Umbilical cord (tissue), 2 donors: ENCODE measurements around the gene GRK2. TPM values are rescaled to one million over a fixed set of nuclear protein-coding genes. Genes with fewer than 3 reads are reported as not detected.
A peak's percentile ranks its signal among the peaks of the same experiment; 100 is the strongest.

Experiments used
- DNase-seq: peaks from one replicate; pipeline ENCODE4 v3.0.0-alpha.2; 2015; ENCODE audit warnings: low spot score
- total RNA-seq: library from RNA; depleted of rRNA; stranded (reverse); fragments of >200 nt; gene quantifications from one replicate; pipeline ENCODE4 v1.2.3, GENCODE V29; 2014; ENCODE audit warnings: low replicate concordance; ENCODE audit not compliant: insufficient read depth

The GRK2 gene
- total RNA-seq, 1 donor from 2014 or later = 46.2 TPM

DNA sequence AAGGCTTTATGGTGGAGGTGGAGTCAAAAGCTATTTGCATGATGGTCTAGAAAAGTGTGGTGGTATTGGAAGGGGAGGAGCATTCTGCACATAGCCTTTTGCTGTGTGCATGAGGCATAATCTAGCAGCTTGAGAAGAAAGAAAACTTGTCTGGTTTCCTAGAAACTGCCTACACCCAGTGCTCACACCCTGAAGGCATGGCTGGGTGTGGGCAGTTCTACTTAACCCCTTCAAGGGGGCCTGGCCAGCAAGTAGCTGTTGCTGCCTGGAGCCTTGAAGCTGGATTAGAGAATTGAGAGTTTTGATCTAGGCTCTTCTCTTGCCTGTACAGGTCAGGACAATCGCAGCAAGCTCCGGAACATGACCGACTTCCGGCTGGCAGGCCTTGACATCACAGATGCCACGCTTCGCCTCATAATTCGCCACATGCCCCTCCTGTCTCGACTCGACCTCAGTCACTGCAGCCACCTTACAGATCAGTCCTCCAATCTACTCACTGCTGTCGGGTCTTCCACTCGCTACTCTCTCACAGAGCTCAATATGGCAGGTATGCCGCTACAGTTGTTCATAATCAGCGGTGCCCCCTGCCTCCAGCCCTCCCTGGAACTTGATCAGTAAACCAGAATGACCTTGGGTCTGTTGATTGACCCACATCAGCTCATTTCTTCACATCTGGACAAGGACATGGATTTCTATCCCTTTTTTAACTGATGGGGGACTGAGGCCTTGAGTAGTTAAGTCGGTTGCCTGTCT is 12.2 kb upstream of the GRK2 start:
- DNase-seq = peak; percentile 82

DNA sequence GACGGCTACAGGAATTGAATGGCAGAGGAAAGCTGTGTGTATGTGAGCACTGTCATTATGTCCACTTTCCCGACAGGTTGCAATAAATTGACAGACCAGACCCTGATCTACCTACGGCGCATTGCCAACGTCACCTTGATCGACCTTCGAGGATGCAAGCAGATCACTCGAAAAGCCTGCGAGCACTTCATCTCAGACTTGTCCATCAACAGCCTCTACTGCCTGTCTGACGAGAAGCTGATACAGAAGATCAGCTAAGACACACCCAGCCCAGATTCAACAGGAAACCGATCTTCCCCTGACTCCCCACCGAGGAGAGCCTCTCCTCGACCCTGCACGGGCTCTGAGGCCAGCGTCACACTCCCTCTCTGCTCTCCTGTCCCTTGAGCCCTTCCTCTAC is 11.5 kb upstream of the GRK2 start:
- no peak for DNase-seq

DNA sequence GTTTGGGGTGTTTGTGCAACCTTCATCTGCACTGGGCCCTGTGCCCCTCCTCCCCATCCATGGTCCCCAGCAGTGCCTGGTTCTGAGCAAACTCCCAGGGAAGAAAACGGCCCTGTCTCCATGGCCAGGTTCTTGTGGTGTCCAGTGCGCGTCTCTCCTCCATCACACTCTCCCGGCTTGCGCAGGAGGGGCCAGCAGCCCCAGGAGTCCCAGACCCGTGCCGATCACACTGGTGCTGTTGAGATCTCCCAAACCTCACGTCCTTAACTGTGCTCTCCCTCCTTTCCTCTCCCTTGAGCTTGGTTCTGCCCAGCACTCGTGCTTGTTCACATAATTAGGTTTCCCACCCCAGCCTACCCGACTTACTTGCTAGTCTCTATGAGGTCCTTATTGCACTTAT is 10.9 kb upstream of the GRK2 start:
- DNase-seq = no peak

DNA sequence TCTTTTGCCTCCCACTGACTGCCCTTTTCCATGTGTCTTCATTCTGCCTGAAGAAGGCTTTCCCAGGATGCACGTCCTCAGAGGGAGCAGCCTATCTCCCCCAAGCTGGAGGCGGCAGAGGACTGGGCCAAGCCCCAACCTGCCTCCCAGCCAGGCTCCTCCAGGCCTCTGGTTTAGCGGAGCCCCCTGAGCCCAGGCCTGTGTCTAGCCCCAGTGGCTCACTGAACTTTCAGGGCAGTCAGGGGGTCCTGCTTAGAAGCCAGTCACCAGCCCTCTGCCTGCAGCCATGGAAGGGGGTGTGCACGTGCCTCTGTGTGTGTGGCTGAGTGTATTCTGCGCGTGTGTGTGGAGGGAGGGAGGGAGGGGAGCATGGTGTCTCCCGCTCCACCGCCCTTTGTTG is 10.4 kb upstream of the GRK2 start:
- no peak for DNase-seq

DNA sequence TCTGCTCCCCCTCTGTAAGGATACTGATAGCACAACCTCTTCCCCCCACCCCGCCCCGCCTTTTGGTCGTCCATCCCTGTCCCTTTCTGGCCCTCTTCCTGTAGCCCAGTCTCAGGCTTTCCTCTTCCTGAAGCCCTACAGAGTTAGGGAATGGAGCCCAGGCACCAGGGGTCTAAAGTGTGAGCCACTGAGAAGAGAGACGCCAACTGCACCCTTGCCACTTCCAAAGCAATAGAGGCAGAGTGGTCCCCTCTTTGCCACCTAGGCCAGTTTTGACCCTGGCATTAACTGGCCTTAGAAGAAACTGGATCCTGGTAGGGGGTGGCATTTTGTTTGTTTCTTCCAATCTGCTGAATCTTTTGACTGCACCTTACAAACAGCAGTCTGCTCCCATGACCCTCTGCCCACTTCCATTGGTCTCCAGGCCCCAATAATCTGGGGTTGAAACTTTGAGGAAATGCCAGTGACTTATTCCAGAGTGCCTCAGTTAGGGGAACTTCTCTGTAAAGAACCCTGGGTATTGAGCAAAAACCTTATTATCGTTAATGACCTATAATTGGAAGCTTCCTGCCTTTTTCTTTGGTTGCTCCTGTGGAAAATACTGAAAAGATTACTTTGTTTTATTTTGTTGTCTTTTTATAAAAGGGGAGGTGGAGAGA is 9.7 kb upstream of the GRK2 start:
- no peak for DNase-seq

DNA sequence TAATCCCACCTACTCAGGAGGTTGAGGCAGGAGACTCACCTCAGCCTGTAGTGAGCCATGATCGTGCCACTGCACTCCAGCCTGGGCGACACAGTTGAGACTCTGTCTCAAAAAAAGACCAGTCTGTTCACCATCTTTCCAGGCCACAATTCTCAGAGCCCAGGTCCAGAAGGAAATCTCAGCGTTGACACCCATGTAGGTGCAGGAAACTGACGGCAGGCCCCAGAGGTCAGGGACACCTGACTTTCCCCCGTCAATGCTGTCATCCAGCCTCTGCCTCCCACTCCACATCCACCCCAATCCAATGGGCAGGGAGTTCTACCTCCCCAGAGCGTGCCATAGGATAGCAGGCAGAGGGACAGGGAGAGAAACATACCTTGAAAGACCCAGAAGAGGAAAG is 5.9 kb upstream of the GRK2 start:
- no peak for DNase-seq

DNA sequence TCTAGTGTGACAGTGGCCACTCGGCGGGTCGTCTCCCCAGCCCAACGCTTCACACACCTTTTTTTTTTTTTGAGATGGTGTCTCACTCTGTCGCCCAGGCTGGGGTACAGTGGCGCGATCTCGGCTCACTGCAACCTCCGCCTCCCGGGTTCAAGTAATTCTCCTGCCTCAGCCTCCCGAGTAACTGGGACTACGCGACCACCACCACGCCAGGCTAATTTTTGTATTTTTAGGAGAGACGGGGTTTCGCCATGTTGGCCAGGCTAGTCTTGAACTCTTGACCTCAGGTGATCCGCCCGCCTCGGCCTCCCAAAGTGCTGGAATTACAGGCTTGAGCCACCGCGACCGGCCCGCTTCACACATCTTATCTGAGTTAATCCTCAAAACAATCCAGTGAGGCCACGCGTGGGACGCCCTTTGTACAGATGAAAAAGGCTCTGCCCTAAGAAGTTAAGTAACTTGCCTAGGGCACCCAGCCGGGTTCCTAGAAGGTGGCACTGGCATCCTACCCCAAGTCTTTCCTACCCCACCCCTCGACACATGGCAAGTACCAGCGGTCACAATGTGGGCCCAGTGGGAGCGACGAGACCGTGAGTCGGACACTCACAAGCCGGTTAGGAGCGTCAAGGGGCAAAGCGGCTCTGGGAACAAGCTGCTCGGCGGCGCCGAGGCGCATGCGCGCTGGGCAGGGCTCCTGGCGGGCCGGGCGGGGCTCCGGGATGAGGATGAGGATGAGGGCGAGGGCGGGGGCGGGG is 5.2 kb upstream of the GRK2 start:
- peak; percentile 79 for DNase-seq

DNA sequence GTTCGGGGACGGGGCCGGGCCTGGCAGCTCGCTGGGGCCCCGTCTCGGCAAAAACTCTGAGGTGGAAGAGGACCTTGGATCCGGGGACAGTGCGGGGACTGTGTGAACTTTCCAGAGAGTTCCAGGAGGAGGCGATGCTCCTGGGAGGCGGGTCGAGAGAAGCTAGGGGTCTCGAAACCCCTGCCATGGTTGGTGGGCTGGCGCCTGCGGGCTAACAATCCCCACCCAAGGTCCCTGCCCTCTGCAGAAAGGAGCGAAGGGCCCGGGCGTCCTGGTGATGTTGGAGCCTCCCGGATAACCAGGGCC is 4.7 kb upstream of the GRK2 start:
- DNase-seq = no peak

DNA sequence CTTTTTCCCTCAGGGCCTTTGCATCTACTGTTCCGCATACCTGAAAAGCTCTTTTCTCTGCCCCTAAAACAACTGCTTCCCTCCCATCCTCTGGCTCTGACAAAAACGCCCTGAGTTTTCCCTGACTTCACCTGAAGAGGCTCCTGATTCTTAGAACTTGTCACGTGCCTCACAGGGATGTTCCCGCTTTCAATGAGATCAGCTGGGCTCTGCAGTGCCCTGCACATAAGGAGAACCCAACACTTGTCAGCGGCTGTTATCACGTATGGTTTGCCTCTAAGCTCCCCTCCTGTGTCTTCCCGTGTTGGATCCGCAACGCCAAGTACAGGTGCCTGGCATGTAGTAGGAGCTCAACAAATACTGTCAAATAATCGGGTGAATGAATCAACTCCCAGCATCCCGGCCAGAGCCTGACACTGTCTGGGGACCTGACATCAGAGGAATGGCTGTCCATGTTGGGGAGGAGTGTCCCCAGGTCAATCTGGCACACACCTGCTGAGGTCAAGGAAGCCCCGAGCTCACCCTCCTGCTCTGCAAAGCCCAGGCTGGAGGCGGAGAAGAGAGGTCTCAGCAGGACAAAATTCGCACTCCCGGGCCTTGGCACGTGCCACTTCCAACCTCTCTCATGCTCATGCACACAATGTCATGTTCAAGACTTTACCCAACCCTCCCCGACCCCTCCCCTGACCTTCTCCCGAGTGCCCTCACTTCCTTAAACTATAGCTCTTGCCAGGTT is 4.2 kb upstream of the GRK2 start:
- no peak for DNase-seq

DNA sequence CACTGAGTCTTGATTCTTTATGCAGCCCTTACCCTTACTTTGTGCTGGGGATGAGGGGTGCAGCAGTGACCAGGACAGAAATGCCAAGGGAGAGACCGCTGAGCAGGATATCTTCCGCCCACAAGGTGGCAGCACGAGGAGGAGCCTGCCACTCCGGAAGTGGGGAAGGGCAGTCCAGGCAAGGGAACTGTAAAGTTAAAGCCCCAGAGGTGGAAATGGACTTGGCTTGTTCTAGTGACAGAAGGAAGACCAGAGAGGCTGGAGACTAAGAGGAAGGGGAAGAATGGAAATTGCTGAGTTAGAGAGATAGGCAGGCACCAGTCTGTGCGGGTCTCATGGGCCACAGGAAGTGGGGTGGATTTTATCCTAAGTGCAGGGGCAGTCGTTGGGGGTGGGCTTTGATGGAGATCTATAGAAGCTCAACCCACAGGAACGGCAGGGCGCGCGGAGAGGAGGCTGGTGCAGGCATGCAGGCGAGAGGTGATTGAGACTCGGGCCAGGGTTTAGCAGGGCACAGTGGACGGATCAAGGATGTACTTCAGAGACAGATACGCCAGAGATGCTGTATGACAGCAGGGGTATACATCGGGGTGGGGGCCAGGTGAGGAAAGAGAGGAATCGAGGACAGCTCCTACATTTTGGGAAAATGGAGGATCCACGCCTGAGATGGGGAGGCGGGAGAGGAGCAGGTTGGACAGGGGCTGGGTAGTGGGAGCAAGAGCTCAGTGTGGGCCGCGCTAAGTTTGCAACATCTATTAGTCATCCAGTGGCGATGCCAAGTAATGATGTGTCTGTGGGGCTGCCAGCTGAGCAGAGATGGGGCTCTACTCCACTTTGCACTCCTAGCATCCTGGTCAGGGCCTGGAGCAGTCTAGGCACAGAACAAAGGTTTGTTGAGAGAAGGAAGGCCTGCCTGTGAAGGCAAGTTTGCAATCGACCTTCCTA is 3.3 kb upstream of the GRK2 start:
- peak; percentile 84 for DNase-seq

DNA sequence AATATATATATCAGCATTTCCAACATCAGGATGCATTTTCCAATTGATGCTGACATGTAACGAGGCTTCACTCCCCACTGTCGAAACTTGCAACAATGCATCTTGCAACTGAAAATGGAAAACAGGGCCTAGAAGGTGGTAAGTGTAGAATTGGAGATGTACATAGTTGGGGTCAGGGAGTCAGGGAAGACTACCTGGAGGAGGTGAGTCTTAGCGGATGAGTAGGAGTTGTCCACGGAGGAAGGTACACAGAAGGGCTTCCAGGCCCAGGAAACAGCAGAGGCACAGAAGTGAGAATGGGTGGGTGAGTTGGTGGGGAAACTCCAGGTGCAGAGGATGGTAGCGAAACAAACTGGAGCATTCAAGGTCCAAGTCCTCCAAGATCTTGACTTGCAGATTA is 2.0 kb upstream of the GRK2 start:
- DNase-seq = no peak

DNA sequence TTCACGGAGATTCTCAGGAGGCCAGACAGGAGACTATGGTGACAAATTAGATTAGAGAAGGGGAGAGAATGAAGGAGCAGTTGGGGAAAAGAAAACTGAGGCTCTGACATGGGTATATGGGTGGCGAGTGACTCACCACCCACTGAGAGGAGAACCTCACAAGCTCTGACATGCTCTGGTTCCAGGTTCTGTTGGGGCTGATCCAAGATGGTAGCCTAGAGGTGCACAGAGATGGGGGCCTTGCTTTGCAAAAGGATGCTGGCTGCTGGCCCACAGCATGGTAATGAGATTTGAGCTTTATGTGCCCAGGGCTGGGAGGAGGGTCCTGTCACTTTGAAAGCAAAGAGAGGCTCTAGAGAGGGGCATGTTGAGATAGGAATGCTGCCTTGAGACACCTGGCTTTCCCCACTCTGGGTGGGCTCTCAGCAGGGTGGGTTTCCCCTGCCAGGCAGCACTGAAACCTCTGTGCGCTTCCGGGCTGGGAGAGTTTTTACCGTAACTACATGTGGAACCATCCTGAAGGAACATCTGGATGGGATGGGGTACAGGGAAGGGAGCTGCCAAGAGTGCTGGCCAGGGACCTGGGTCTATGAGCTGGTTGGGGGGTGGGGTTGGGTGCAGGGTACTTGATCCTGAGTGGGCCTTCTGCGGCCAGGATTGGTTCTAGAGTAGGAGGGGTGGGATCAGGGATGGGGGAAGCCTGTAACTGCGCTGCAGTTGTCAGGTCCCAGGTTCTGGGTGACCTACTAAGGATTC is 1.2 kb upstream of the GRK2 start:
- no peak for DNase-seq

DNA sequence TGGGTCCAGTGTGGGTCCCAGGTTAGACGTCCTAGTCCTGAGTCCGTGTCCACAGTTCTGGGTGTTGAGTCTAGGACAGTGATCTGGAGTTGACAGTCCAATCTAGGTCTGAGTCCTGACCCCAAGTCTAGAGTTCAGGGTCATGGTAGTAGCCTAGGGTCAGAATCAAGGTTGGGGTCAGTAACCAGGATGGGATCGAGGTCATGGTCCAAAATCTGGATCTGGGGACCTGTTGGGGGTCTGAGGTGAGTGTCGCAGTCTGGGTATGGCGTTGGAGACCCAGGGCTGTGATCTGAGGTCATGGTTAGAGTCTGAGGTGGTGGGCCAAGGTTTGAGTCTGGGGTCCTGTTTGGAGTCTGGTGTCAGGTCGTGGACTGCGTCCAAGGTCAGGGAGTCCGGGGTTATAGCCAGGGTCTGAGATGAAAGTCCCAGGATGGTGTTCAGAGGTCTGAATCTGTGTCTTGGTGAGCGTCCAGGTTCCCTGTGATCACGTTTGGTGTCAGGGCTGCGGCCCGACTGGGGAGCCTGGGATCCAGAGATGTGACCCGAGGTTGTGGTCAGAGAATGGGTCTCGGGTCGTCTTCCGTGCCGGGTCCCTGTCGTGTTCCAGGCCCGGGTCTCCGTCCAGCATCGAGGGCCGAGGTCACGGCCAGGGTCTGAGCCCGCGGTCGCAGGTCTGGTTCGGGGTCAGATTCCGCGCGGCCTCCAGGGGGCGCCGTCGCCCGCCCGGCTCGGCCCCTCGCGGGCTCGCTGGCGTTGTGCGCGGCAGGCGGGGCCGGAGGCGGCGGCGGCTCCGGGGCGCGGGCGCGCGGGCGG is 432 bp upstream of the GRK2 start:
- peak; percentile 59 for DNase-seq

DNA sequence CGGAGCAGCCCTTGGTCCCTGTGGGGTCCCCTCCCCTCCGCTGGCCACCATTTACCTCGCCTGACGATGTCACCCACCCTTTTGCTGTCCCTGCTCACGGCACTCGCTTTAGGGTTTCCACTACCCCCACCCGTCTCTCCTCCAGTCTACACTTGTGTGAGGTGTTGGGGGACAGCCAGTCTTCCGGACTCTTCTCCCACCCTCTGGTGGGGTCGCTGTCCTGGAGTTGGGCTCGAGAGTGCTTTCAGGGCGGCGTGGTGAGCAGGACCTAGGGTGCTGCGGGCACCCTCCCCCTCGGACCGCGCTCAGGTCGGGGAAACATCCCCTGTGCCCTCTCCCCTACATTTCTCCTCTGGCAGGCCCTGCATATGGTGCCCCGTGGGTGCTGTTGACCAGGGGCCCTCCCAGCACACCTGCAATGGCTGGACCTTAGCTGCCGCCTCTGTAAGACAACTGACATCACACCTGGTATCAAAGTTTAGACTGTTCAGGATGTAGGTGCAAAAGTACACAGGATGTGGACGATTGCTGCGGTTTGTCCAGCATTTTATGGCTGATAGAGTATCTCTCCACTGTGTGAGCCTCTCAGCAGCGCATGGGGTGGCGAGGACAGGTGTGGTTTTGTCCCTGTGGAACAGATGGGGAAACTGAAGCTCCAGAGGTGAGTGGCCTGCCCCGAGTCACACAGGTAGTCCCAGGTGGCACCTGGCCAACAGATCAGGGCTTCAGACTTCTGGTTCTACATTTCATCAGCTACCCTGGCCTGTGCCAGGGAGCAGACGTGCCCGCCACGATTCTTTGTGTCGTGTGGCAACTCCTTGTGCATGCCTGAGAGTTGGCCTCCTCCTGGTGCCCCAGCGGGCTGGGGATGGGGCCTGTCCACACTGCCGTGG is 1.2 kb downstream of the GRK2 start:
- no peak for DNase-seq

DNA sequence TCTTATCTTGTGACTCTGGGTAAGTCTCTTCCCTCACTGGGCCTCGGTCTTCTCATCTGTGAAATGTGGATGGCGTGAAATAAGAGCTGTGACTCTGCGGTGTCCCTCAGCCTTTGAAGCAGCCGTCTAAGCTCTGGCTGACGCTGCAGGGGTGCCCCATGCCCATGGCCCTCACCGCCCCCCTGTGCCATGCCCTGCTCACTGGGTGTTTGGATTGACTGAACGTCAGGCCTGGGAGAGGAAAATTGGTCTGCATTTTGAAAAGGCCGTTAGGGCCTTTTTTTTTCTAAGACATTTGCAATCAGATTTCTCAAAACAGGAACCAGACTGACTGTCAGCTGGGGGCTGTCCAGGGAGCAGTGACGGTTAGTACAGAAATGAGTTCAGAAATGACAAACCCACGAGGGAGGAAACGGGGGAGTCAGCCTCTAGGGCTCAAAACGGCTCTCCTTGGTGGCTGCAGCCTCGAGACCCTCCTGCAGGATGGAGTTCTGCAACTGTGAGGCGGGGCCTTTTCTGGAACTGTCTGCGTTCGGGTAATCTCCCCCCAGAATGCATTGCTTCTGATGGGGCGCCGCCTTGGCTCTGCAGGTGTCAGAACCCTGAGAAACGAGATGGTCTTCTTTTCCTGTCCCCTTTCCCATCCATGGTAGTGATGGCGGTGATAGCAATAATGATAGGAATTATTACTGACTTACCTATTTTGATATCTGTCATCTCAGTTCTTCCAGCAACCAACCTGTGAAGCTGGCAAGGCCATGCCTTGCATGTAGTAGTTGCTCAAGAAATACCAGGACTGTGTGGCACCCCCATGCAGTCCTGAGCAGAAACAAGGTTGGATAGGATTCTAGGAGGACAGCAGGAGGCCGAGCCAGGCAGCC is 2.0 kb downstream of the GRK2 start:
- no peak for DNase-seq

DNA sequence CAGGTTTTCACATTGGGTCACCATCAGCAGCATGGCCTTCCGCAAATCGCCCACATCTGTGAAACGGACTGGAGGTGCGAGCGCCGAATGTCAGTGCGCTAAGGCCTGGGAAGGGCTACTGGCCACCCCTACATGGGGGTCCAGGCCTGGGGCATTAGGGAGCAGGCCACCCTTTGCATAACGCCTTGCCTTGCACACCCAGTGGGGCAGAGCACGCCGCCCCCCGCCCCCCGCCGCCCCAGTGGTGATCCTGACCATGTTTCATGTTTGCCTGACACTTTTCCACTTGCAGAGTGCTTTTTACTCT is 2.6 kb downstream of the GRK2 start:
- no peak for DNase-seq

DNA sequence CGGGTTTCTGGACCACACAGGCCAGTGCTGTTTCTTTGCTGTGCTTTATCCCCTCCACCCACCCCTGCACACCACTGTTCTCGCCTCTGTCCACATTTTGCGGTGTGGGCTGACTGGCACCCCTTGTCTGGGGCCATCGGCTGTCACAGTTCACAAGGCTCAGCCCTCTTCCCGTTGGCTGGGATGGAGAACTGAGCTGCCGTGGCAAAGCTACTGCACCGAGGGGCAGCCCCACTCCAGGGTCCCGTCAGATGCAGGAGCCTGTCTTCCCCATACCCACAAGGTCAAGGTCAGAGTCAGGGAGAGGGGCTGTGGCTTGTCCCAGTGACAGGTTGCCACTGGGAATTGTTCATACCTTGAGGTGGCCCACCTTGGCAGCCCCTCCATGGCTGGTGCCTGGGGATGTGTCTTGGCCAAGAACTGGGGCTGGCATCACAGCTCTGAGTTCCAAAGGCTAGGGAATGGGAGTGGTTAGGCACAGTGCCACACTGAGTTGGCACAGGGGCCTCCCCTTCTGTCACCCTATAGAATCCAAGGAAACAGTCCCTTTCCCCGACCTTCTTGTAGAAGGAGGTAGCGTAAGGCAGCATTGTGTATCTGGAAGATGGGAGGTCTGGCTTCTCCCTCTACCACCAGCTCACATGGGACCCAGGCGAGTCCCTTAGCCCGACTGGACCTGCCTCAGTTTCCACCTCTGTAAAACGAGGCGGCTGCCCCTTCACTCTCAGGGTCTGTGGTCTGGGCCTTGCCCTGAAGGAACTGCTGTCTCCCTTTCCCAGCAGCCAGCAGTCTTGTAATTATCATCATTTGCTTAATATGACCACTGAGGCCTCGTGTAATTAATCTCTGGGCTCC is 3.4 kb downstream of the GRK2 start:
- DNase-seq = no peak
